Smooth muscle cell (in vitro differentiated cells): Measurements from ENCODE around the gene PADI6. TPM values are rescaled to one million over a fixed set of nuclear protein-coding genes. Genes with fewer than 3 reads are reported as not detected.

ENCODE experiments used
- DNase-seq: peaks from one replicate; lab custom pipeline; 2025; ENCODE audit not compliant: unreplicated experiment; lab: John Stamatoyannopoulos, UW
- H2AFZ ChIP-seq: fragments of 200-600 bp; sonication (generic); 2 replicates; pipeline ENCODE4 v1.6.0; 2016; ENCODE audit warnings: antibody characterized with exemption, low read depth, mild to moderate bottlenecking
- H3F3A ChIP-seq: fragments of 200-600 bp; sonication (generic); 2 replicates; pipeline ENCODE4 v1.6.0; 2017; ENCODE audit warnings: antibody characterized with exemption, low read depth
- H3K27ac ChIP-seq: fragments of 200-600 bp; sonication (generic); 2 replicates; pipeline ENCODE4 v1.5.1; 2016; ENCODE audit warnings: low read depth, mild to moderate bottlenecking
- H3K27me3 ChIP-seq: fragments of 200-600 bp; sonication (generic); 2 replicates; pipeline ENCODE4 v1.6.1; 2016; ENCODE audit warnings: low read depth, mild to moderate bottlenecking
- H3K36me3 ChIP-seq: fragments of 200-600 bp; sonication (generic); 2 replicates; pipeline ENCODE4 v1.5.1; 2016; ENCODE audit warnings: low read depth
- H3K4me1 ChIP-seq: fragments of 200-600 bp; sonication (generic); 2 replicates; pipeline ENCODE4 v1.5.1; 2016; ENCODE audit warnings: low read depth
- H3K4me2 ChIP-seq: fragments of 200-600 bp; sonication (generic); 2 replicates; pipeline ENCODE4 v1.6.0; 2016; ENCODE audit warnings: mild to moderate bottlenecking
- H3K4me3 ChIP-seq: fragments of 200-600 bp; sonication (generic); 2 replicates; pipeline ENCODE4 v1.5.1; 2016; ENCODE audit warnings: mild to moderate bottlenecking
- H3K79me2 ChIP-seq: fragments of 200-600 bp; sonication (generic); 2 replicates; pipeline ENCODE4 v1.6.0; 2016; ENCODE audit warnings: low read depth, mild to moderate bottlenecking
- H3K9ac ChIP-seq: fragments of 200-600 bp; sonication (generic); 2 replicates; pipeline ENCODE4 v1.6.0; 2016; ENCODE audit warnings: low read depth
- H3K9me3 ChIP-seq: fragments of 200-600 bp; sonication (generic); replicated peaks from 2 replicates; pipeline ENCODE4 v1.5.1; 2016; ENCODE audit warnings: low read depth
- H4K20me1 ChIP-seq: fragments of 200-600 bp; sonication (generic); 2 replicates; pipeline ENCODE4 v1.6.0; 2016; ENCODE audit warnings: low read depth
- WGBS: methylation state at CpG from one replicate; pipeline ENCODE4 v1.1.7; 2016; ENCODE audit warnings: low lambda C conversion rate; 5-methylcytosine and 5-hydroxymethylcytosine counted together
- polyA plus RNA-seq: library from polyadenylated mRNA; unstranded; fragments of >200 nt; fragmentation: Nextera tagmentation; extraction: Ambion mirVana; gene quantifications from 2 replicates; pipeline ENCODE4 v1.2.1, GENCODE V29; 2016
- total RNA-seq: library from RNA; depleted of rRNA; stranded (reverse); fragments of >200 nt; gene quantifications from 2 replicates; pipeline ENCODE4 v1.2.3, GENCODE V29; 2014
- TF ChIP-seq, protein P1 (sequence below): fragments of 200-600 bp; sonication (generic); IDR thresholded peaks from 2 replicates; pipeline ENCODE4 v1.5.1; 2017; ENCODE audit warnings: borderline replicate concordance, mild to moderate bottlenecking, antibody characterized with exemption; ENCODE audit not compliant: insufficient read depth, poor library complexity, severe bottlenecking

Gene PADI6
- total and polyA plus RNA-seq, 2 experiments from 2014 or later: not detected

DNA sequence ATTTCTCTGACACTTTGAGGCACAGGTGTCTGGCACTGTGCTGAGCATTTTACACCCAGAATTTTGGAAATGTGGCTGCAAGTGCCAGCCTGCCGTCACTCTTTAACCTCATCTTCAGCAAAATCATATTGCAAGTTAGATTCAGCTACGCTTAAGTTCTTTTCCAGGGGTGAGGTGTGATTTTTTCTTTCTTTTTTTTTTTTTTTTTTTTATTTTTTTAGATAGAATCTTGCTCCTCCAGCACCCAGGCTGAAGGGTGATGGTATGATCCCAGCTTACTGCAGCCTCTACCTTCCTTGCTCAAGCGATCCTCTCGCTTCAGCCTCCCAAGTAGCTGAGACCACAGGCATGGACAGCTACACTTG lies 70.0 kb downstream of the PADI6 start:
- peaks cover 5% of the 10 kb centered on the region for H3K79me2 ChIP-seq
- no peak for DNase-seq
- H2AFZ ChIP-seq: no peak overlapping the region
- no peaks in the 10 kb centered on the region for H3K9me3 ChIP-seq
- peaks cover 24% of the 10 kb centered on the region for H3K4me1 ChIP-seq
- WGBS: 91% methylated on average over 4 of the region's 4 CpGs
- no peaks in the 10 kb centered on the region for H3K27me3 ChIP-seq
- peaks cover 15% of the 10 kb centered on the region for H3F3A ChIP-seq
- no peaks in the 10 kb centered on the region for H3K36me3 ChIP-seq
- peak overlapping the region; percentile 92 for H3K4me2 ChIP-seq
- TF ChIP-seq, protein P1, sequence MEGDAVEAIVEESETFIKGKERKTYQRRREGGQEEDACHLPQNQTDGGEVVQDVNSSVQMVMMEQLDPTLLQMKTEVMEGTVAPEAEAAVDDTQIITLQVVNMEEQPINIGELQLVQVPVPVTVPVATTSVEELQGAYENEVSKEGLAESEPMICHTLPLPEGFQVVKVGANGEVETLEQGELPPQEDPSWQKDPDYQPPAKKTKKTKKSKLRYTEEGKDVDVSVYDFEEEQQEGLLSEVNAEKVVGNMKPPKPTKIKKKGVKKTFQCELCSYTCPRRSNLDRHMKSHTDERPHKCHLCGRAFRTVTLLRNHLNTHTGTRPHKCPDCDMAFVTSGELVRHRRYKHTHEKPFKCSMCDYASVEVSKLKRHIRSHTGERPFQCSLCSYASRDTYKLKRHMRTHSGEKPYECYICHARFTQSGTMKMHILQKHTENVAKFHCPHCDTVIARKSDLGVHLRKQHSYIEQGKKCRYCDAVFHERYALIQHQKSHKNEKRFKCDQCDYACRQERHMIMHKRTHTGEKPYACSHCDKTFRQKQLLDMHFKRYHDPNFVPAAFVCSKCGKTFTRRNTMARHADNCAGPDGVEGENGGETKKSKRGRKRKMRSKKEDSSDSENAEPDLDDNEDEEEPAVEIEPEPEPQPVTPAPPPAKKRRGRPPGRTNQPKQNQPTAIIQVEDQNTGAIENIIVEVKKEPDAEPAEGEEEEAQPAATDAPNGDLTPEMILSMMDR: no peak
- peak overlapping the region; percentile 91 for H3K27ac ChIP-seq
- H3K9ac ChIP-seq: no peak overlapping the region
- peaks cover 4% of the 10 kb centered on the region for H4K20me1 ChIP-seq
- H3K4me3 ChIP-seq: no peak overlapping the region

GRCh38 chr1:17442841-17443240 lies 70.8 kb downstream of the PADI6 start:
- Histone ChIP-seq H3K36me3 (no peaks in the 10 kb centered on the region), H3K27me3 (no peaks in the 10 kb centered on the region), H3K79me2 (no peaks in the 10 kb centered on the region), H3F3A (peaks cover 13% of the 10 kb centered on the region), H3K27ac (peak overlapping the region; percentile 91), H3K9me3 (no peaks in the 10 kb centered on the region), H3K4me3 (no peak overlapping the region), H3K4me1 (peaks cover 20% of the 10 kb centered on the region), H3K9ac (peak overlapping the region; percentile 5), H2AFZ (no peak overlapping the region), H4K20me1 (no peaks in the 10 kb centered on the region), H3K4me2 (peak overlapping the region; percentile 48)
- DNase-seq: no peak
- TF ChIP-seq, protein P1: no peak
- WGBS: 96% methylated on average over 6 of the region's 6 CpGs

DNA sequence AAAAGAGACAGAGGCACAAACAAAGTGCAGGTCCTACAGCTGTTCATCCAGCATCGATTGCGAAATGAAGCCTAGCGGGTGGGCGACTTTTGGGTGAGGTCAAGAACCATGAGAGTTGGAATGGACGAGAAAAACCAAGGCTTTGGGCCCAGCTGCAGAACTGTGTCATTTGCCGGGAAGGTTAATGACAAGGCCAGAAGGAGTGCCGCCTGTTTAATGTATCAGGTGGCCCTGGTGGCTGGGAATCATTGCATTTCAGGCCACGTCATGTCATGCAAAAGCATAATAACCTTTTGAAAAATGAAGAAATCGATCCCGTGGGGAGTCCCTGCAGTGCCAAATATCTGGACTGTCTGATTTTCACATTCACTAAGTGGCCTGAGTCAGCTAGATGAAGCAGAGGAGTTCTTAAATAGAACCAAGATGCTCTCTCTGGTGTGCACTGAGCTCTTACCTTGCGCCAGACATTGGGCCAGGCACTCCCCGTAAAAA lies 75.6 kb downstream of the PADI6 start:
- H3K79me2 ChIP-seq: no peaks in the 10 kb centered on the region
- H3K4me3 ChIP-seq: no peak overlapping the region
- no peak overlapping the region for H3K27ac ChIP-seq
- no peak overlapping the region for H3K9ac ChIP-seq
- H2AFZ ChIP-seq: no peak overlapping the region
- H3K27me3 ChIP-seq: no peaks in the 10 kb centered on the region
- peaks cover 7% of the 10 kb centered on the region for H3F3A ChIP-seq
- TF ChIP-seq, protein P1: no peak
- 96% methylated on average over 12 of the region's 12 CpGs for WGBS
- no peaks in the 10 kb centered on the region for H3K9me3 ChIP-seq
- no peaks in the 10 kb centered on the region for H3K36me3 ChIP-seq
- no peaks in the 10 kb centered on the region for H4K20me1 ChIP-seq
- no peak for DNase-seq
- H3K4me2 ChIP-seq: no peak overlapping the region
- no peaks in the 10 kb centered on the region for H3K4me1 ChIP-seq

Other genes starting within 250 kb of the PADI6 start
- 1.7 TPM in 1 of 2 replicates, not detected in the other for gene PADI1, start 167.1 kb upstream of the PADI6 start, total RNA-seq
- gene PADI1, start 167.1 kb upstream of the PADI6 start, polyA plus RNA-seq: not detected in 2 replicates
- not detected in 2 replicates for gene PADI3, start 123.1 kb upstream of the PADI6 start, total RNA-seq
- not detected in 2 replicates for gene PADI3, start 123.1 kb upstream of the PADI6 start, polyA plus RNA-seq
- gene PADI4, start 64.0 kb upstream of the PADI6 start, total RNA-seq: not detected in 2 replicates
- not detected in 2 replicates for gene PADI4, start 64.0 kb upstream of the PADI6 start, polyA plus RNA-seq
- gene RCC2, start 67.5 kb downstream of the PADI6 start, total RNA-seq: 35.2 and 44.5 TPM in 2 replicates
- gene RCC2, start 67.5 kb downstream of the PADI6 start, polyA plus RNA-seq: 21.2 and 28.0 TPM in 2 replicates
- 6.6 and 9.1 TPM in 2 replicates for gene ARHGEF10L, start 167.5 kb downstream of the PADI6 start, total RNA-seq
- gene ARHGEF10L, start 167.5 kb downstream of the PADI6 start, polyA plus RNA-seq: 12.0 and 13.7 TPM in 2 replicates